HG03159 (cell line): ENCODE data around the gene ALDH1L2.
A peak's percentile ranks its signal among the peaks of the same experiment; 100 is the strongest.
"Not testable (repeated sequence)": the region's sequence is repeated elsewhere in the genome, so short reads cannot be mapped to it uniquely, and the experiment has no call there.

Source experiments
- ATAC-seq: cut with Tn5 transposase; IDR thresholded peaks from one replicate; pipeline ENCODE4 v1.9.1; 2021; ENCODE audit warnings: mild to moderate bottlenecking, moderate library complexity; ENCODE audit not compliant: unreplicated experiment

The ALDH1L2 gene

GRCh38 chr12:104986022-104986941 is 98.0 kb downstream of the ALDH1L2 start, which contains the start of gene NOPCHAP1:
NOPCHAP1 (plus strand) TSS chr12:104986316; CDS start chr12:104986353, 37 bp downstream.
- peak; percentile 91 for ATAC-seq

- ATAC-seq: no peak
Measured at GRCh38 chr12:104985206-104985605, 99.1 kb downstream of the ALDH1L2 start.

GRCh38 chr12:104977688-104978087 is 106.6 kb downstream of the ALDH1L2 start:
- ATAC-seq: not testable (repeated sequence)

- ATAC-seq: no peak
Measured at GRCh38 chr12:104976703-104977102, 107.6 kb downstream of the ALDH1L2 start.

GRCh38 chr12:104975587-104976343 is 108.5 kb downstream of the ALDH1L2 start:
- no peak for ATAC-seq

GRCh38 chr12:104974626-104975290 is 109.5 kb downstream of the ALDH1L2 start:
- ATAC-seq: peak; percentile 97

- no peak for ATAC-seq
Measured at GRCh38 chr12:104973250-104973649, 111.0 kb downstream of the ALDH1L2 start.

GRCh38 chr12:104971306-104971705 is 113.0 kb downstream of the ALDH1L2 start:
- no peak for ATAC-seq
